Measurements from ENCODE around the gene CACNB2. TPM values are rescaled to one million over a fixed set of nuclear protein-coding genes. Genes with fewer than 3 reads are reported as not detected.

CACNB2 gene
- total RNA-seq, 1 donor from 2014 or later = 0.96 TPM

DNA sequence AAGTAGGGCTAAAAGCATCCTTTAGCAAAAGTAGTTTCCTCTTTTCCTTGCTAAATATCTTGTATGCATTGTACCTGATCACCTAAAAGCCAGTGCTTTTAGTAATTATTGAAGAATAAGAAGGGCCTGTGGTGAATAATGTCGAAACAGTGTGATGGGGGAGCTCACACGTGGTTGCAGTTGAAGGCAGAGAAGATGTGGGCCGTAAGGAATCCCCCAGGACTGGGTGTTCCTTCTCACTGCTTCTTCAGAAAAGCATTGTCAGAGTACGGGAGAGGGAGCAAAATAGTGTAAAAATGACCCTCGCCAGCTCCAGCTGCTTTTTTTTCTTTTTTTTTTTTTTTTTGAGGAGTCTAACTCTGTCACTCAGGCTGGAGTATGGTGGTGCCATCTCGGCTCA is 310.1 kb downstream of the CACNB2 start:
- H3K4me1 ChIP-seq = no peaks in the 10 kb centered on the region
- H3K27ac ChIP-seq = no peak overlapping the region
- intact Hi-C loops (cut with DNase I) = no loop called here
- H3K4me3 ChIP-seq = no peak overlapping the region
- no peaks in the 10 kb centered on the region for H3K27me3 ChIP-seq
- TF ChIP-seq, protein P1, sequence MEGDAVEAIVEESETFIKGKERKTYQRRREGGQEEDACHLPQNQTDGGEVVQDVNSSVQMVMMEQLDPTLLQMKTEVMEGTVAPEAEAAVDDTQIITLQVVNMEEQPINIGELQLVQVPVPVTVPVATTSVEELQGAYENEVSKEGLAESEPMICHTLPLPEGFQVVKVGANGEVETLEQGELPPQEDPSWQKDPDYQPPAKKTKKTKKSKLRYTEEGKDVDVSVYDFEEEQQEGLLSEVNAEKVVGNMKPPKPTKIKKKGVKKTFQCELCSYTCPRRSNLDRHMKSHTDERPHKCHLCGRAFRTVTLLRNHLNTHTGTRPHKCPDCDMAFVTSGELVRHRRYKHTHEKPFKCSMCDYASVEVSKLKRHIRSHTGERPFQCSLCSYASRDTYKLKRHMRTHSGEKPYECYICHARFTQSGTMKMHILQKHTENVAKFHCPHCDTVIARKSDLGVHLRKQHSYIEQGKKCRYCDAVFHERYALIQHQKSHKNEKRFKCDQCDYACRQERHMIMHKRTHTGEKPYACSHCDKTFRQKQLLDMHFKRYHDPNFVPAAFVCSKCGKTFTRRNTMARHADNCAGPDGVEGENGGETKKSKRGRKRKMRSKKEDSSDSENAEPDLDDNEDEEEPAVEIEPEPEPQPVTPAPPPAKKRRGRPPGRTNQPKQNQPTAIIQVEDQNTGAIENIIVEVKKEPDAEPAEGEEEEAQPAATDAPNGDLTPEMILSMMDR (IDR thresholded peaks at IDR 0.05) = no peak
- H3K9me3 ChIP-seq = no peaks in the 10 kb centered on the region
- DNase-seq (ENCODE audit: low spot score in 2 of 2) = no peak
- H3K36me3 ChIP-seq = no peaks in the 10 kb centered on the region

- H3K4me3 ChIP-seq = no peak overlapping the region
- intact Hi-C loops (cut with DNase I) = no loop called here
- H3K9me3 ChIP-seq = no peaks in the 10 kb centered on the region
- H3K36me3 ChIP-seq = no peaks in the 10 kb centered on the region
- TF ChIP-seq, protein P1 (IDR thresholded peaks at IDR 0.05) = no peak
- H3K27me3 ChIP-seq = no peaks in the 10 kb centered on the region
- H3K4me1 ChIP-seq = no peaks in the 10 kb centered on the region
- DNase-seq (ENCODE audit: low spot score in 2 of 2) = no peak
- H3K27ac ChIP-seq = no peak overlapping the region
Observed at GRCh38 chr10:18455086-18455884, 315.1 kb downstream of the CACNB2 start.

DNA sequence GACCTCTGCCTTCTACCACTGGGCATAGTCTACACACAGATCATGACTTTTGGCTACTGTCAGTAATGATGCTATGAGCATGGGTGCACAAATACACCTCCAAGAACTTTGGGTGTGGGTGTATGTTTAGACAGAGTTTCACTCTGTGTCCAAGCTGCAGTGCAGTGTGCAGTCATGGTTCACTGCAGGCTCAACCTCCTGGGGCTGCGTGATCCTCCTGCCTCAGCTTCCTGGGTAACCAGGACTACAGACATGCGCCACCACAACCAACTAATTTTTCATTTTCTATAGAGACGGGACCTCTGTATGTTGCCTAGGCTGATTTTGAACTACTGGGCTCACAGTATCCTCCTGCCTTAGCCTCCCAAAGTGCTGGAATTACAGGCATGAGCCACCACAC is 316.8 kb downstream of the CACNB2 start:
- intact Hi-C loops (cut with DNase I) = no loop called here
- TF ChIP-seq, protein P1 (IDR thresholded peaks at IDR 0.05) = no peak
- Histone ChIP-seq H3K36me3 (no peaks in the 10 kb centered on the region), H3K4me3 (no peak overlapping the region), H3K27ac (no peak overlapping the region), H3K4me1 (no peaks in the 10 kb centered on the region), H3K27me3 (no peaks in the 10 kb centered on the region), H3K9me3 (no peaks in the 10 kb centered on the region)
- DNase-seq (ENCODE audit: low spot score in 2 of 2) = no peak

GRCh38 chr10:18460032-18460431 is 319.8 kb downstream of the CACNB2 start:
- TF ChIP-seq, protein P1 (IDR thresholded peaks at IDR 0.05) = no peak
- no peak for DNase-seq (ENCODE audit: low spot score in 2 of 2)
- Histone ChIP-seq H3K9me3 (no peaks in the 10 kb centered on the region), H3K4me1 (no peaks in the 10 kb centered on the region), H3K4me3 (no peak overlapping the region), H3K27me3 (no peaks in the 10 kb centered on the region), H3K36me3 (no peaks in the 10 kb centered on the region), H3K27ac (no peak overlapping the region)
- intact Hi-C loops (cut with DNase I) = no loop called here

- intact Hi-C loops (cut with DNase I) = no loop called here
- TF ChIP-seq, protein P1 (IDR thresholded peaks at IDR 0.05) = no peak
Observed at GRCh38 chr10:18463673-18464211, 323.5 kb downstream of the CACNB2 start.

More at GRCh38 chr10:18463673-18464211, 323.5 kb downstream of the CACNB2 start:
- Histone ChIP-seq H3K9me3 (no peaks in the 10 kb centered on the region), H3K4me1 (no peaks in the 10 kb centered on the region), H3K36me3 (no peaks in the 10 kb centered on the region), H3K27ac (no peak overlapping the region), H3K27me3 (no peaks in the 10 kb centered on the region), H3K4me3 (no peak overlapping the region)
- DNase-seq (ENCODE audit: low spot score in 2 of 2) = no peak

Measured in ascending aorta (tissue), 2 donors.